CD4-positive, alpha-beta T cell treated with Interleukin-21 for 1 hour (primary cell): ENCODE measurements around the gene LEPROT.

Experiments used
- DNase-seq: peaks from one replicate; pipeline ENCODE4 v3.0.0-alpha.2; 2020

LEPROT gene

DNA sequence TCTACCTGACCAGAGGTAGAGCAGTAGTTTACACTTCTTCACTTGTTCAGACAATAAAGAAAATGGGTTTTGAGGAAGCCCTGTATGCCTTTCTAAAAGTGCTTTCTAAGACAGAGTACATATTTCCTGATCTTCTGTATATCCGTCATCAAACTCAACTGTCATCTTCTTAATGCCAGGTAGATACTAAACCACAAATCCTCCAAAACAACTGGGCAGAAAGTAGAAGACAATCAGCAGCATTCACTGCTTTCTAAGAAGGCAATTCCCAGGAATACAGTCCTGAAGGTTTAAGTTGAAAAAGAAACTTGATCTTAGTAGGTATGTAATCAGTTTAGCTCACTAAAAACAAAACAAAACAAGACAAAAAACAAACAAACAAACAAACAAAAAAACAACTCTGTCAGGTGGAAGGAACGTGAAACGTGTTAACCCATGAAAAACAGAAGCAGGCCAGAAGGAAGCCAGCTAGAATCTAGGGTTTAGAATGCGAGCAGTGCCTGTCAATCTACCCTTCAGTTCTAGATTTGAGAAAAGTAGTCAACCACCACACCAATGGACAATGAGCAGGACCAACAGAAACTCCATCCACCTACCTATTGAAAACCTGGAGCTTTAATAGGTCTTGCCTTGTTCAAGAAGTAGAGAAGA is 59.2 kb downstream of the LEPROT start:
- no peak for DNase-seq

DNA sequence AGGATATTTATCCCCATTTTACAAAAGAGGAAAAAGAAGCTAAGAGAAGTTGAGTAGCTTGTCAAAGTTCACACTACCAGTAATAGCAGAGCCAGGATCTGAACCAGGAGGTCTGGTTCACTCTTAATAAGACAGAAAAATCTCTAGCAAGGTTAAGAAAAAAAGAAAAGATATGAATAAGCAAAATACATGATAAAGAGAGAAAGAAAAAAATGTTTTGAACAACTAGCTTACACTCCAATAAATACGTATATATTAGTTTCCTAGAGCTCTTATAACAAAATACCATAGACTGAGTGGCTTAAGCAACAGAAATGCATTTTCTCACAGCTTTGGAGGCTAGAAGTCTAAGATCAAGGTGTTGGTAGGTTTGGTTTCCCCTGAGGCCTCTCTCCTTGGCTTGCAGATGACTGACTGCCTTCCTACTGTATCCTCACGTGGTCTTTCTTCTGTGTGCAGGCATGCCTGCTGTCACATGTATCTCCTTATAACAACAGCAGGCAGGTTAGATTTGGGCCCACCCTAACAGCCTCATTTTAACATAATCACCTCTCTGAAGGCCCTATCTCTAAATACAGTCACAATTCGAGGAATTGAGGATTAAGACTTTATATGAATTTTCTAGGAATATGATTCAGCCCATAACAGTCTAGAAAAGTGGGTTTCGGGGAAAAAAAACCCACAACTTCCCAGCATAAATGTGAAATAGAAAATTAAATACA is 60.4 kb downstream of the LEPROT start:
- DNase-seq: no peak

DNA sequence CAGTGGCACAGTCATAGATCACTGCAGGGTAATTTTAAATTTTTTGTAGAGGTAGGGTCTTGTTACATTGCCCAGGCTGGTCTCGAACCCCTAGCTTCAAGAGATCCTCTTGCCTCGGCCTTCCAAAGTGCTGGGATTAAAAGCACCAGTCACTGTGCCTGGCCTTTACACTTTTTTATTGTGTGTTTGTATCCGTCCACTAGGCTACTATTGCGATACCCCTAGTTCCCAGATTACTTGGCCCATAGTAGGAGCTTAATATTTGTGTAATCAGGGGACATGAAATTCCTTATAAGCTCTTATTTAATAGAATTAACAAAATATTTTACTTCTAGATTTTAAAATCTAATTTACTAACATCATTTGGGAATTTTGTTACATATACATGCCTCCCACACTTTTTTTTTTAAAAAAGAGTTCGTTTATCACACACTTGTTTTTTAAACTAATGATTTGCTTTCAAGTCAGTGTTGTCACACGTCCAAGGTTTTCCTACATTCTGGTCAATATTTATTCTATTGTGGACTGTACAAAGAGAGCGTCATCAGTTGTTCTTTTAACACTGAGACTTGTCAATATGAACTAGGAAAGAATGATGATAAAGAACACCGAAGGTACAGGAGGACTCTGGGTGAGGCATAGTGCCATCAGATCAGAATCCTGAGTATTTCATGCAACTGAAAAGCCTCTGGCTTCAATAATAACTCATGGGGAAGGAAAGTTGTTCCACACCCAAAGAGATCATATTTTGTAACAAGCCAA is 63.7 kb downstream of the LEPROT start:
- DNase-seq: no peak
